HuH-7.5 (cell line): ENCODE measurements around the gene LTBP2.

Source experiments
- DNase-seq: peaks from one replicate; pipeline ENCODE4 v3.0.0; 2011; ENCODE audit warnings: low spot score

The LTBP2 gene

DNA sequence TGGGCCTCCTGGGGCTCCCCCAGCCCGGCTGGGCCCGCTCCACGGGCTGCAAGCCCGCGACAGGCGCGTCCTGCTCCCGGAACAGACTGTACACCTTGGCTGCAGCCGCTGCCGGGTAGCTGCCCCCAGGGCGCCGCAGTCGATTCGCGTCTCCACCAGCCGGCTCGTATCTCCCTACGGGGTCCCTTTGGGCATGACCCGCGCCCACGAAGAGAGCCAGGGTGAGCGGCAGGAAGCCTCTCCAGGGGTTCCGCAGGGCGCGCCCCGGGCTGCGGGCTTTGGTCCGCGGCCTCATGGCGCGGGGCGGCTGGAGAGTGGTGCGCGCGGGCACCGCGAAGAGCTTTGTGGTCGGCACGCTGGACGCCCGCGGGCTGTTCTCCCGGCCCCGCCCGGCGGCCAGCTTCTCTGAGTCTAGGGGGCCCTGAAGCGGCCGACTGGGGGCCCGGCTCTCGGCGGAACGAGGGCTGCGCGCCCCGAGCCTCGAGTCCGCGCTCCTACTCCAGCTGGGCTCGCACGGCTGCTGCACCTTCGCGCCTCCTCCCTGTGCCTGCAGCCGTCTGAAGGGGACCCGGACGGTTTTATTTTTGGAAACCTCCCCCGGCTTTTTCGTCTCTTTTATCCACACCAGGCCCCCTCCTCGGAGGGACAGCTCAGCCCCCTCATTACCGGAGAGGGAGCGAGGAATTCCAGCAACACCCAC lies at the start of gene LTBP2:
Gene LTBP2 (minus strand): TSS at position 588 of the 700 bp plus-strand sequence. CDS start 293 bp downstream, at position 295.
- no peak for DNase-seq

DNA sequence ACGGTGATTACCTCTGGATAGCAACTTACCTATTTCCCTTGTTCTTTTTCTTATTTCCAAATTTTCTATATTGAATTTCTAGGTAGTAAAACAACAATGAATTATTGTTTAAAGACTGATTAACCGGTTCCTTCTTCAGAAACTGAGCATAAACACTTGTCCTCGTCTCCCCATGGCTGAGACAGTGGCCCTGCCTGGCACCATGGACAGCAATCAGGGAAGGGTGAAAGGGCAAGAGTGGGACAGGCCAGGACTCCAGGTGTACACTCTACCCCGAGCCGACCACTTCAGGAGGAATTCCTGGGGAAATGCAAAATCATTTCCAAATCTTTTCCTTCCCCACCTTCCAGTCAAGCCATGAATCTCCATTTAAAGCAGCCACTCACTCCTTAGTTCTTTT lies 48.8 kb upstream of the LTBP2 start:
- DNase-seq = no peak

DNA sequence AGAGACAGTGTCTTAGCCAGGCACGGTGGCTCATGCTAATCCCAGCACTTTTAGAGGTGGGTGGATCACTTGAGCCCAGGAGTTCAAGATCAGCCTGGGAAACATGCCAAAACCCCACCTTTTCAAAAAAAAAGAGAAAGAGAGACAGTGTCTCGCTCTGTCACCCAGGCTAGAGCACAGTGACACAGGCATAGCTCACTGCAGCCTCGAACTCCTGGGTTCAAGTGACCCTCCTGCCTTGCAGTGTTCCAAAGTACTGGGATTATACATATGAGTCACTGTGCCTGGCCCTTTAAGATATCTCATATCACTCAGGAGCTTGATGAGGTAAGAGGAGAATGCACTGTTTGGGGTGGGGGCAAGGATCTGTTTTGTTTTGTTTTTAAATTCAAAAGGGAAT lies 48.1 kb upstream of the LTBP2 start:
- DNase-seq = no peak

GRCh38 chr14:74658535-74659131 lies 46.6 kb upstream of the LTBP2 start:
- DNase-seq = no peak

GRCh38 chr14:74656964-74657363 lies 44.9 kb upstream of the LTBP2 start:
- DNase-seq = no peak

DNA sequence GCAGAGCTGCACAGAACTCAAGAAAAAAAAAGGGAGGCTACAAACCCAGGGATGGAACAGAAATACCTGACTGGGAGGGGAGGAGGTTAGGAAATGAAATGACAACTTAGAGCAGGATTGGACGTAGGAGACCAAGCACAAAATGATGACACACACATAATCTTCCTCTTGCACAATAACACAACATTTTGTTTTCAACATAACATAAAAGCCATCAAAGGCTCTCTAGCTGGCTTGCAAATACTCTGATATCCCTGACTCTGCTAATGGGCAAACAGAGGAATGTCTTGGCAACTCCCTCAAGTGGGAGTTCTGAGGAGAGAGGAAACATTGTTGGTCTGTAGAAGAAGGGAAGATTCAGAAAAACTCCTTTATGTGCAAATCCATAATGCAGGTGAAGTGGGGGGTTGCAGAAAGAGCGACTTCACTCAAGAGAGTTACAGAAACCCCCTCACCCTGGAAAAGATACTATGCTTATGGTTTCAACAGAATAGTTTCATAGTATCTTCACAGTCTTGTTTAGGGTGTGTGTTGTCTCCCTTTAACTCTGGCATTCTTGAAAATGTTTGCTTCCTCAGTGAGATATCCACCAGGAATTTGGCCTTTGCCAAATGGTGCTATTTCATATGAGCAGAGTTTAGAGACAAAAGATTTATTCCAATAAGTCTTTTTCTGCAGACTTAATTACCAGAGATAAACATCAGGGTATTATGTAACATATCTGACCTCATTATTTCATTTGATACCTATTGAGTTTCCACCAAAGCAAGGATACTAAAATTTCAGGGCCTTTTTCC lies 43.8 kb upstream of the LTBP2 start:
- no peak for DNase-seq

GRCh38 chr14:74654931-74655330 lies 42.9 kb upstream of the LTBP2 start:
- no peak for DNase-seq

DNA sequence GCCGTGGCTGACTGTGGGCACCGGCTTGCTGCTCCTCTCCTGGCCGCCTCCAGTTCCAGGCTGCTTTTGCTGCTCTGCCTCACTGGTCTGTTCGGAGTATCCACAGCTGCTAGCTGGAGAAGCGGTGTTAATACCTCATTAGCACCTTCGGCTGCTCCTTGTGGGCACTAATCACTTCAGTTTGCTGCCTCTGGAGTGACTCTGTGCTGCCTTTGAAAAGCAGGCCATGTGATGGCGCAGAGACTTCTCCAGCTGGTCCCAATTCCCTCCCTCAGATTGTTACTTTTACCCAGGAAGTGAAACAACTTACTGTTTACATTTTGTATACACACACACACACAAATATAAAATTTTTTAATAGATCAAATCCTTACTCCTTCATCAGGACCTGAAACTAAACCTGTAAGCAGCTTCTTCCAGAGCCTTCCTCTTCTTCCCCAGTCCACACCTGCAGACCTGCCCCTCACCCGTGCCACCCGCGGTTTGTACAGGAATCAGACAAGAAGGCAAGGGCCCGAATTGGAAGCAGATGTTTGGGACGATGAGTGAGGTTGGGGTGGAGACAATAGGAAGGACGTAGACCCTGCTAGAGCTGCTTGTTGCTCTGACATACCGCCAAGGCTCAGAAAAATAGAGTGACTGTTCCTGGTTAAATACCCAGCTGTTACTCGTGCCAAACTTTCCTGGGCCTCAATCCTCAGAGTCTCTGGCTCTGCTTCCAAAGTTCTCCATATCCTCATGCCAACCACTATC lies 41.5 kb upstream of the LTBP2 start:
- no peak for DNase-seq

GRCh38 chr14:74652541-74652940 lies 40.5 kb upstream of the LTBP2 start:
- no peak for DNase-seq

- DNase-seq = no peak
Observed at GRCh38 chr14:74650927-74651686, 39.1 kb upstream of the LTBP2 start.

GRCh38 chr14:74649673-74650072 lies 37.6 kb upstream of the LTBP2 start:
- no peak for DNase-seq

- no peak for DNase-seq
Observed at GRCh38 chr14:74649167-74649566, 37.1 kb upstream of the LTBP2 start.

DNA sequence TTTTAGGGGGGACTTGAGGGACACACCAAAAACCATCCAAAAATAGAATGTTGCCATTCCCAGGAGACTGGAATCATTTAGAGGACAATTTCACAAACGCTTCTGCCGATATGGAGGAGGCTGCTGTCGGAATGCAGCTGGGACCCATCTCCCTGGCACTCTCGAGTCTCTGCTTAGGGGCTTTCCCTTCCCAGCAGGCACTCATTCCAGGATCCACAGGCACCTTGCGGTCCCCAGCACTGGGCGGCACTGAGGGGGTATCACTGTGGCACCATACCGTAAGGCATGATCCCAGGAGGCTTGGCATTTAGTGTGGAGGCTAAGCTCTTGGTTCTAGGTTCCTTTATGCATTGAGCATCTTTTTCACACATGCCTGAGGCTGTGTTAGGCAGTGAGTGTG lies 36.6 kb upstream of the LTBP2 start:
- no peak for DNase-seq

DNA sequence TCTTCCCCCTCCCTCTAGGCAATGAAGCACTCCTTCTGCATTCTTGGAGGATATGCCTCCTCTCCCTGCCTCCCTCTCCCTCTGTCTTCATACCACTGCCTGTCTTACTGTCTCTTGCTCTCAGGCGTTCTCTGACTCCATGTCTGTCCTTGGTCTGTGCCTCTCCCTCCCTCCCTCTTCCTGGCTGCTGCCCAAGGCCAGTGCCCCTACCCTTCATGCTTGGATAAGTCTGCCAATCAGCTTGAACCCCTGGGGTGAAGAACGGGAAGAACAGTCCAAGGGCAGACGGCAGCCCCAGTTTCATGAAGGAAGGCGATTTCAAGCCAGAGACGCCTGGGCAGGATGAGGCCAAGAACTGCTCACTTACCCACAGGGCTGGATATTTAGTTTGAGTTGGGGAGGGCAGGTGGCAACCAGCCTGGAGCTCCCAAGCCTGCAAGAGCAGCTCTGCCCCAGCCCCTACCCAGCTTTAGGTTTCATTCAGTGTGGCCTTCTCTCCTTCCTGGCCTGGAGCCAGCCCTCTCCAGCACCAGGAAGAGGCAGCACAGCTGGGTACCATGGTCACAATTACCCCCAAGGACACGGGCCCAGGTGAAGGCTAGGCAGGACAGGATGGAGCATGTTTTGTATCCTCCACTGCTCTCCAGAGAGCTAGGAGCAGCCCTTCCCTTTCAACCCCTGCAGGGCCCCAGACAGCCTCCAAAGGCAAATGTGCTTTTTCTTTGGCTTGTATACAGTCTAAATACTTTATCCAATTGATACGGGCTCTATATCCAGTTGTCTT lies 35.8 kb upstream of the LTBP2 start:
- DNase-seq = no peak

DNA sequence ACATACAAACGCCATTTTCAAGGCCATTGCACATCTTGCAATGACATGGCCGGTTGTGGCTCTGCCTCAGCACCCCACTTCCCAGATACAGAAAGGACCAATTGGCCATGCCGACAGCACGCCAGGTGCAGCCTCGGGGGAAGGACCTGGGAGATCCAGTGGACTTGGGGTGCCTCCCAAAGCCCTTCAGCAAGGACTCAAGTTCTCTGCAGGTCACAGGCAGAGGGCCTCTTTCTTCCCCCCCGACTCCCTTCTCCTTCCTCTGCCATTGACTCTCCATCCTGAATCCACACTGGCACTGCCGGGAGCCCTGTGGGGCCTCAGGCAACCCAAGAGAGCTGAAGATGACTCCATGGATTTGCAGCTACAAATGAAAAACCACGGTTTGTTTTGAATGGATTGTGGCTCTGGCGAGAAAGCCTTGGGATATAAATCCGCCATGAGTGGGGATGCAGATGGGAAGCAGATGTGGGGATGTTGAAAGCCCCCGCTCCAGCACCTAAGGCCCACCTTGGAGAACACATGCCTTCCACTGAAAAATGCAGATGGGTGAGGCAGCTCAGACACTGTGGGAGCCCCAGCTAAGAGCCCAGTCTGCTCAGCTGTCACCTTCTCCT lies 35.1 kb upstream of the LTBP2 start:
- DNase-seq = no peak

- DNase-seq = no peak
Observed at GRCh38 chr14:74645756-74646470, 33.9 kb upstream of the LTBP2 start.

DNA sequence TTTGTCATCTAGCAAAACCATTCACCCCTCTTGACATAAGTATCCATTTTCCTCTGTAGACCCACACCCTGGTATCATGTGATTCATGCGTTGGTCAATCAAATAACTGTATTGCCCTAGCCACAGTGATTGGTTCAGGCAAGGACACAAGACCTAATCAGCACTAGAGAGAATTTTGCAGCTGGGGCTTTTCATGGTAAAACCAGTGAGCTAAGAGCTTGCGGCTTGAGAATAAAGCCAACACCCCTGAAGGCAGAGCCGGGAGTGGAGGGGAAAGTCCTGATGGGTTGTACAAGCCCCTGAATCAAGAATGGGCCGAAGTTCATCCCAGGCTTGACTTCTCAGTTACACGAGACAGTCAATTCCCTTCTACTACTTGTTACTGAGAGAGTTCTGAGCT lies 33.2 kb upstream of the LTBP2 start:
- DNase-seq = no peak

DNA sequence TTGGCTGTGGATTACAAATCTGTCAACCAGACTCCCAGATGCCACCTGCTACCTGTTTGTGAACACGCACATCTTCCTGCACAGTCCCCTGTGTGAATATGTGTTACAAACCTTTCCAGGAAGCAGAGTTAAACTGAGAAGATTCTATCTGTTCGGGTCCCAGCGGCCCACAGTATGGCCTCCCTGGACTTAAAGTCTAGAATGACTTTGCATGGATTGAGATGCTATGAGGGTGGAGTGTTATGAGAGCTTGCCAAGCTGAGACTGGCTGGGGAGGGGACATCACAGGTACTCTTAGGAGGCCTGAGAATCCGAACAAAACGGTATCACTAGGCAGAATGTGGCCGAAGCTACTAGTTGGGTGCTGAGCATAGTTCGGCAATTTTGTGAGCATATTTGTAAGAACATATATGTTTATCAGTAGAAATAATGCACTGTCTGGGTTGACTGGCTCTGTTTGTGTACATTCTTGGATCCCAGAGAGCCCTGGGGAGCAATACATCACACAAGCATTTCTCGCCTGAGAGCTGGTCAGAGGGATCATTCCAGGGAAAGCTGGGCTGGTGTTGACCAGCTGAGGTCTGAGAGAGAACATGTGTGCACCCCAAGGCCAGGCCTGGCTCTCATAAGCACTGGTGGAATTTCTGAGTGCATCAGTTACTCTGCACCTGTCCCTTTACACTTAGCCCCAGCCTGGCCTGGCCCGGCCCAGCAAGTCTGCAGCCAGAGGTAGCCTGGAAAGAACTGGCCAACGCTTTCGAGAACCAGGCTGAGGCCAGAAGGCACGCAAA lies 29.8 kb upstream of the LTBP2 start:
- no peak for DNase-seq

DNA sequence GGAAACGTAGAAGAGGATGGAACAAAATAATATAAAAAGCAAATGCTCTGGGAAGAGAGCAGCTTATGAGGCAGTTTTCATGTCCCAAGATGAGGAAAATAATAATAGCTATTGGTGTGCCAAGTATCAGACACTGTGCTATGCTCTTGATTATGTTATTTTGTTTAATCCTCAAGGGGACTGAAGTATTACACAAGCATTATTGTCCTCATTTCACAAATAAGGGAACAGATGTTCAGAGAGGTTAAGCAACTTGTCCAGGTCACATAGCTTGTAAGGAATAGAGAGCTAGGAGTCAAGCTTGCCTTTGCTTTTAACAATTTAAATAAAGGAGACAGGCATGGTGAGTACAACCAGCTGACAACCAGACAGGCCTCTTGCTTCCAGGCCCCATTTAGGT lies 26.9 kb upstream of the LTBP2 start:
- no peak for DNase-seq
